Activated T-cell treated with anti-CD3 and anti-CD28 coated beads, Interleukin-2, amount 50 U/mL, for 1 hour (primary cell): Measurements from ENCODE around the gene PBX4.

Experiments
- DNase-seq: peaks from one replicate; pipeline ENCODE4 v3.0.0-alpha.2; 2020

The PBX4 gene

GRCh38 chr19:19587771-19588170 is 30.7 kb downstream of the PBX4 start:
- DNase-seq, result no peak

DNA sequence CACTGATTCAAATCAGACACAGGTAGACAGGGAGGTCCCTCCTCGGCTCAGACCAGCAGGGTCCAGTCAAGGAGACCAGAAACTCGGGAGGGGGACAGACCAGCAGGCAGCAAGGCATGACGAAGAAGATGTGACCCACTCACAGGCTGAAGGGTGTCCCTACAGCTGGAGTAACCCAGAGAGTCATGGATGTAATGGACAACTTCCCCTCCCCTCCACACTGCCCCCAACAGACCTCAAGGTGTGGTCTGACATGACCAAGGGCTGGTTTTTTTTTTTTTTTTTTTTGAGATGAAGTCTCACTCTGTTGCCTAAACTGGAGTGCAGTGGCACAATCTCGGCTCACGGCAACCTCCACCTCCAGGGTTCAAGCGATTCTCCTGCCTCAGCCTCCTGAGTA is 34.1 kb downstream of the PBX4 start:
- DNase-seq, result no peak

- no peak for DNase-seq
Measured at GRCh38 chr19:19582471-19582870, 36.0 kb downstream of the PBX4 start.

- no peak for DNase-seq
Measured at GRCh38 chr19:19581391-19581790, 37.1 kb downstream of the PBX4 start.

GRCh38 chr19:19580418-19580817 is 38.1 kb downstream of the PBX4 start:
- DNase-seq, result no peak

DNA sequence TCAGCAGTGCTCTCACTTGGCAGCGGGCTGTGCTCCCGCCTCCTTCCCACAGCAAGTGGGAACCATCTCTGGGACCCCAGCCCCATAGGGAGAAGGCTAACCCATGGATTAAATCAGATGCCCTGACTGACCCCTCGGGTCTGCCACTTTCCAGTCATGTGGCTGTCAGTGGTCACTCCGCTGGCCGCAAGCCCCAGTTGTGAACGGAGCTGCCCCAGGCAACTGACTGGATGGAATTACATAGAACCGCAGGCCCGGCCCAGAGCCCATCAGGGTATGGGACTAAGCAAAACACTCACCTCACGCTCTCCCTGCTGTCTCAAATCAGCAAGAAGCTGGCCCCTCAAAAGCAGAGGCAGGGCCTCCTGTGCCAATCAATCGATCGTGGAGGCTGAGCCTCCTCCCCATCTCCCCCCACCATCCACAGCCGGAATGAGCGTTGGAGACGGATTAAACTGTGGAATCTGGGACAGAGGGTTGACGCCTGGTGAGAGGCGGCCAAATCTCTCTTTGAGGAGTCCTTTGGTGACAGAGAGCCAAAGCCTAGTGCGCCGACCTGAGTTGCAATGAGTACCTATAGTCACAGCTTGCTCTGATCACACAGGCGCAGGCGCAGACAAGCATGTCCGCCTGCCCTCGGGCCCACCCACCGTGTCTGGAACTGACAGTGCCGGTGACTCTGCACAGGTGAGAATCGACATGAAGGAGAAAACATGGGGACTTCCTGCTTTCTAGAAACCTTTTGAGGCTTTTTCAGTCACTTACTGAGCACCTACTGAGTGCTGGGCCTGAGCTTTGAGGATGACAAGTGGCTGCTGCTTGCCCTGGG is 38.7 kb downstream of the PBX4 start:
- no peak for DNase-seq

DNA sequence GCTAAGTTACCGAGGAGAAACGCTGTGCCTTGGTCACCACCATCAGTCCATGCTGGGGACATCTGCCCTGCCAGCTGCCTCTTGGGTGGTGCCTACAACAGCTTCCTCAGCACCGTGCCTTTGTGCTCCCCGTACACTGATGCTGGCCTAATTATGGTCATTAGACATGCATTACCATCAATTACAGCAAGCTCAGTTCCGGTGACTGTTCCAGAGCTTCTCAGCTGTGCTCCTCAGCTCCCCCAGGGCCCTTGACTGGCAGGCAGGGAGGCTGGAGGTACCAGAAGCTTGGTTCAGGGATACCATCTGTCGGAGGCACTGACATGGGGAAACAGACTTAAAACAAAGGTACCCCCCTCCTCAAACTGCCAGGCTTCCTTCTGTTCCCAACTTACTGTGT is 40.2 kb downstream of the PBX4 start:
- no peak for DNase-seq

GRCh38 chr19:19575411-19575810 is 43.1 kb downstream of the PBX4 start:
- no peak for DNase-seq

GRCh38 chr19:19571071-19571786 is 47.3 kb downstream of the PBX4 start:
- DNase-seq, result no peak

- DNase-seq, result no peak
Measured at GRCh38 chr19:19570571-19570970, 47.9 kb downstream of the PBX4 start.

DNA sequence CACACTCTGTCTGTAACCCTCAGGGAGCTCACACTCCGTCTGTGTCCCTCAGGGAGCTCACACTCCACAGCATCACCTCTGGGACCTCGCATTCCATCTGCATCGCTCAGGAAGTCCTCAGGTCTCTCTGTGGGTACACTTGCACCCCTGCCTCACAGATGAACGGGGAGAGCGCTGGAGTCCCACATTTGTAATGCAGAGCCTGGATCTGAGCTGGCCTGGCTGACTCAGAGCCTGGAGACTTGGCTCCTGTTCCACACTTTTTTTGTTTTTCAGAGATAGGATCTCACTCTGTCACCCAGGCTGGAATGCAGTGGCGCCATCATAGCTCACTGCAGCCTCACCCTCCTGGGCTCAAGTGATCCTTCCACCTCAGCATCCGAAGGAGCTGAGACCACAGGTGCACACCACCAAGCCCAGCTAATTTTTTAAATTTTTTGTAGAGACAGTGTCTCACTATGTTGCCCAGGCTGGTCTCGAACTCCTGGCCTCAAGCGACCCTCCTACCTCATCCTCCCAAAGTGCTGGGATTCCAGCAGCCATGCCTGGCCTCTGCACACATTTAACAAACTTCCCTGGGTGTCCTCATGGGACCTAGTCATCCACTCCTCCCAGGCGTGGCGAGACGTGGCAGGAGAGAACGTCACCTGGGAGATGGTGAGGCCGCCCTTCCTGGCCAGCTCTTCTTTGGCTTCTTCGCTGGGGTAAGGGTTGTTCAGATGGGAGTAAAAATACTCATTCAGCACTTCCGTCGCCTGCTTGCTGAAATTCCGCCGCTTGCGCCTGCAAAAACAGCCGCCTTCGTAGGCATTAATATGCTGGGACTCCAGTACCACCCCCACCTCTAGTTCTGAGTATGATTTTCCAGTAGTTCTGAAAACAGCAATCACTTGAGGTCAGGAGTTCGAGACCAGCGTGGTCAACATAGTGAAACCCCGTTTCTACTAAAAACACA is 49.4 kb downstream of the PBX4 start:
- no peak for DNase-seq

GRCh38 chr19:19567391-19567790 is 51.1 kb downstream of the PBX4 start:
- no peak for DNase-seq

DNA sequence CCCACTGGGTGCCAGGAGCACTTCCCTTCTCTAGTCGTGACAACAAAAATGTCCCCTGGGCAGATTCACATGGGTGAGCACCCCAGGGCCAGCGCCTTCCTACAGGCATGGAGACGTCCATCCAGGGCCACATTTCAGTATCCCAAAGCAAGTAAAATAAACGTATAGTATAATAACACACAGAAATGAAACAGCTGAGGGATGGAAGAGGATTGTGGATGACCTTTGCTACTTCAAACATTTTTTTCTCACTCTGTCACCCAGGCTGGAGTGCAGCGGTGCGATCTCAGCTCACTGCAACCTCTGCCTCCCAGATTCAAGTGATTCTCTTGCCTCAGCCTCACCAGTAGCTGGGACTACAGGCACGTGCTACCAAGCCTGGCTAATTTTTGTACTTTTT is 52.2 kb downstream of the PBX4 start:
- no peak for DNase-seq

GRCh38 chr19:19563348-19563848 is 55.1 kb downstream of the PBX4 start:
- no peak for DNase-seq

DNA sequence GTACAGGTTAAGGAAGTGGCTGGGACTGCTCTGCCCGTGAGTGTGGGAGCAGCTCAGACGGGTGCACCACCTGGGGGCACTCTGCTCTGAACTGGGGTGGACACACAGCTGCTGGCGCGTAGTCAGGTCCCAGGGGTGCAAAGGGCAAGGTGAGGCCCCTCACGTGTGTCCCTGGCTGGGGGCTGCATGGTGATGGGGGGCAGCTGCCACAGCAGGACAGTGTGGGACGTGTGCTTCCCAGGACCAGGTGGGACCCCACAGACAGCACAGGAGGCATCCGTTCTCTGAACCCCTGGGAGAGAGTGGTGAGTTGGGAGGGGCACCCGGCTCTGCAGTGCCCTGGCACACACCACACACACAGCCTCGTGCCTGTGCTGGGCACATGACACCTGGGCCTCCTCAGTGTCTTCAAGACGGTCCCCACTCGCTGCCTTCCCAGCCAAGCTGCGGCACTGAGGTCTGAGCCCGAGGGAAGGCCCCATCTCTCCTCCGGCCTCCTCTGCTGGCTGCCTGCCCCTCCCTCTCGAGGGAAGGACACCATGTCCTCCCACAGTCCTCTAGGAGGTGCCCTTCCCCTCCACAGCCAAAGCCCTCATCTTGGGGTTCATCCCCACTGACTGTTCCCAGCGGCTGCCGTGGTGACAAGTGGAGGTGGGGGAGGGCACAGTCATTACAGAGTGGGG is 55.7 kb downstream of the PBX4 start:
- DNase-seq, result peak; percentile 48

GRCh38 chr19:19561946-19562664 is 56.4 kb downstream of the PBX4 start:
- no peak for DNase-seq

DNA sequence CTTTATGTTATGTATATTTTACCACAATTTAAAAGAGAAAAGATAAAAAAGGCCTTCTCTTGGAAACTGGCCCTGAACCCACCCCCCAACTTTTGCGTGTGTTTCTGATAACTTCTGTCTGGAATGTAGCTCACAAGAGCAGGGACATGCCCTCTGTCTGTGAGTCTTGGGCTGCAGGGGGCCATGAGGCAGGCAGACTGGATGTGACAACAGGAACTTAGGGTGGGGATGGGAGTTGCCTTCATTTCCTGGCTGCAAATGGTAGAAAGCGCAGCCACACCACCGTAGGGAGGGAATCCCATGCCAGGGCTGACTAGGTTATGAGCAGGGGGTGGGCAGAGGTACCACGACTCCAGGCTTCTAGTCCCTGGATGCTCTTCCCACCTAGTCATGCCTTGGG is 58.6 kb downstream of the PBX4 start:
- no peak for DNase-seq

- no peak for DNase-seq
Measured at GRCh38 chr19:19558636-19559035, 59.9 kb downstream of the PBX4 start.

GRCh38 chr19:19558055-19558454 is 60.4 kb downstream of the PBX4 start:
- DNase-seq, result no peak

- DNase-seq, result peak; percentile 65
Measured at GRCh38 chr19:19554074-19555023, 64.1 kb downstream of the PBX4 start.

DNA sequence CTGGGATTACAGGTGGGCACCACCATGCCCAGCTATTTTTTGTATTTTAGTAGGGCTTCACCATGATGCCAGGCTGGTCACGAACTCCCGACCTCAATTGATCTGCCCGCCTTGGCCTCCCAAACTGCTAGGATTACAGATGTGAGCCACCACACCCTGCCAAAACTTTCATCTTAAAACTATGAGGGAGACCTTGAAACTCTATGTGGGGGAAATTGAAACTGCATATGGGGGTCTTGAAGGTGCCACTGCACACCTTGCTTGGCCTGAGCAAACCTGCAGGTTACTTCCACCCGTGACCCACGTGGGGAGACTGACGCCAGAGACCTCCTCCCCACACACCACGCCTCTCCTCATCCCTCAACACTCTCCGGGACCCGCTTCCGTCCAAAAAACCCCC is 64.8 kb downstream of the PBX4 start:
- no peak for DNase-seq
